SK-N-SH (cell line): Measurements from ENCODE around the gene HPCAL1.

ENCODE experiments used
- ELF1 ChIP-seq: IDR thresholded peaks from 2 replicates; pipeline ENCODE4 v1.4.0; 2012
- MXI1 ChIP-seq: IDR thresholded peaks from 2 replicates; pipeline ENCODE4 v1.6.1; 2012; ENCODE audit warnings: mild to moderate bottlenecking, low read depth, low read length, improper control_type of control experiment
- NFIC ChIP-seq: IDR thresholded peaks from 2 replicates; pipeline ENCODE4 v1.4.0; 2012; ENCODE audit warnings: borderline replicate concordance
- POLR2AphosphoS5 ChIP-seq: IDR thresholded peaks from 2 replicates; pipeline ENCODE4 v1.6.1; 2012; ENCODE audit warnings: low read depth, low read length
- RAD21 ChIP-seq: IDR thresholded peaks from 2 replicates; pipeline ENCODE4 v1.6.1; 2012; ENCODE audit warnings: mild to moderate bottlenecking, low read length
- YY1 ChIP-seq: IDR thresholded peaks from 2 replicates; pipeline ENCODE4 v1.4.0; 2012; ENCODE audit warnings: low read depth, mild to moderate bottlenecking
- TF ChIP-seq, protein P1 (sequence below): fragments of 200-600 bp; sonication (generic); IDR thresholded peaks from 2 replicates; pipeline ENCODE4 v1.6.1; 2017; ENCODE audit warnings: antibody characterized with exemption, mild to moderate bottlenecking, moderate library complexity

GRCh38 chr2:10372203-10372861 is 69.6 kb downstream of the HPCAL1 start:
- TF ChIP-seq ELF1: no peak
- TF ChIP-seq, protein P1, sequence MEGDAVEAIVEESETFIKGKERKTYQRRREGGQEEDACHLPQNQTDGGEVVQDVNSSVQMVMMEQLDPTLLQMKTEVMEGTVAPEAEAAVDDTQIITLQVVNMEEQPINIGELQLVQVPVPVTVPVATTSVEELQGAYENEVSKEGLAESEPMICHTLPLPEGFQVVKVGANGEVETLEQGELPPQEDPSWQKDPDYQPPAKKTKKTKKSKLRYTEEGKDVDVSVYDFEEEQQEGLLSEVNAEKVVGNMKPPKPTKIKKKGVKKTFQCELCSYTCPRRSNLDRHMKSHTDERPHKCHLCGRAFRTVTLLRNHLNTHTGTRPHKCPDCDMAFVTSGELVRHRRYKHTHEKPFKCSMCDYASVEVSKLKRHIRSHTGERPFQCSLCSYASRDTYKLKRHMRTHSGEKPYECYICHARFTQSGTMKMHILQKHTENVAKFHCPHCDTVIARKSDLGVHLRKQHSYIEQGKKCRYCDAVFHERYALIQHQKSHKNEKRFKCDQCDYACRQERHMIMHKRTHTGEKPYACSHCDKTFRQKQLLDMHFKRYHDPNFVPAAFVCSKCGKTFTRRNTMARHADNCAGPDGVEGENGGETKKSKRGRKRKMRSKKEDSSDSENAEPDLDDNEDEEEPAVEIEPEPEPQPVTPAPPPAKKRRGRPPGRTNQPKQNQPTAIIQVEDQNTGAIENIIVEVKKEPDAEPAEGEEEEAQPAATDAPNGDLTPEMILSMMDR: no peak
- TF ChIP-seq NFIC: no peak
- no peak for TF ChIP-seq YY1
- TF ChIP-seq POLR2AphosphoS5: no peak
- TF ChIP-seq MXI1: no peak
- TF ChIP-seq RAD21: no peak
